DOHH2 (cell line): ENCODE data around the gene SYNGR1.

Experiments used
- H3F3A ChIP-seq: fragments of 200-600 bp; sonication (generic), shearing (Covaris generic); 2 replicates; pipeline ENCODE4 v1.6.0; 2016; ENCODE audit warnings: antibody characterized with exemption, mild to moderate bottlenecking; ENCODE audit not compliant: control insufficient read depth, insufficient read depth
- H3K27ac ChIP-seq: fragments of 200-600 bp; sonication (generic); 2 replicates; pipeline ENCODE4 v1.5.1; 2014; ENCODE audit warnings: low read depth, mild to moderate bottlenecking, low read length, moderate library complexity
- H3K27me3 ChIP-seq: fragments of 200-600 bp; sonication (generic); 2 replicates; pipeline ENCODE4 v1.6.1; 2014; ENCODE audit warnings: mild to moderate bottlenecking, low read length, mixed read lengths; ENCODE audit not compliant: control insufficient read depth
- H3K36me3 ChIP-seq: fragments of 200-600 bp; sonication (generic); 2 replicates; pipeline ENCODE4 v1.6.1; 2014; ENCODE audit warnings: mild to moderate bottlenecking, low read length, moderate library complexity, mixed read lengths; ENCODE audit not compliant: control insufficient read depth
- H3K4me1 ChIP-seq: fragments of 200-600 bp; sonication (generic); 2 replicates; pipeline ENCODE4 v1.6.1; 2014; ENCODE audit warnings: mild to moderate bottlenecking, low read length, mixed read lengths; ENCODE audit not compliant: control insufficient read depth
- H3K4me2 ChIP-seq: fragments of 200-600 bp; sonication (generic); 2 replicates; pipeline ENCODE4 v1.6.0; 2014; ENCODE audit warnings: mild to moderate bottlenecking, low read length, moderate library complexity
- H3K4me3 ChIP-seq: fragments of 200-600 bp; sonication (generic); 2 replicates; pipeline ENCODE4 v1.5.1; 2014; ENCODE audit warnings: mild to moderate bottlenecking, low read length, mixed read lengths
- H3K79me2 ChIP-seq: fragments of 200-600 bp; sonication (generic); 2 replicates; pipeline ENCODE4 v1.6.1; 2014; ENCODE audit warnings: mild to moderate bottlenecking, low read length, mixed read lengths; ENCODE audit not compliant: control insufficient read depth
- H3K9me2 ChIP-seq: fragments of 200-600 bp; sonication (generic); replicated peaks from 2 replicates; pipeline ENCODE4 v1.6.1; 2014; ENCODE audit warnings: mild to moderate bottlenecking, low read length, mixed read lengths; ENCODE audit not compliant: control insufficient read depth
- H3K9me3 ChIP-seq: fragments of 200-600 bp; sonication (generic); 2 replicates; pipeline ENCODE4 v1.6.1; 2014; ENCODE audit warnings: antibody characterized with exemption, low read length, mixed read lengths; ENCODE audit not compliant: control insufficient read depth, insufficient read depth
- H4K20me1 ChIP-seq: fragments of 200-600 bp; sonication (generic); 2 replicates; pipeline ENCODE4 v1.6.0; 2014; ENCODE audit warnings: low read depth, mild to moderate bottlenecking, antibody characterized with exemption, low read length, moderate library complexity; ENCODE audit not compliant: control insufficient read depth, insufficient read depth
- EZH2phosphoT487 ChIP-seq: fragments of 200-600 bp; sonication (generic); IDR thresholded peaks from 2 replicates; pipeline ENCODE4 v1.6.1; 2017; ENCODE audit warnings: borderline replicate concordance, mild to moderate bottlenecking, antibody characterized with exemption, low read length, moderate library complexity, mixed read lengths
- TF ChIP-seq, protein P1 (sequence below): fragments of 200-600 bp; sonication (generic); IDR thresholded peaks from one replicate; pipeline ENCODE4 v1.5.1; 2014; ENCODE audit warnings: antibody characterized with exemption, mild to moderate bottlenecking, low read depth, low read length; ENCODE audit not compliant: poor library complexity, severe bottlenecking

The SYNGR1 gene

DNA sequence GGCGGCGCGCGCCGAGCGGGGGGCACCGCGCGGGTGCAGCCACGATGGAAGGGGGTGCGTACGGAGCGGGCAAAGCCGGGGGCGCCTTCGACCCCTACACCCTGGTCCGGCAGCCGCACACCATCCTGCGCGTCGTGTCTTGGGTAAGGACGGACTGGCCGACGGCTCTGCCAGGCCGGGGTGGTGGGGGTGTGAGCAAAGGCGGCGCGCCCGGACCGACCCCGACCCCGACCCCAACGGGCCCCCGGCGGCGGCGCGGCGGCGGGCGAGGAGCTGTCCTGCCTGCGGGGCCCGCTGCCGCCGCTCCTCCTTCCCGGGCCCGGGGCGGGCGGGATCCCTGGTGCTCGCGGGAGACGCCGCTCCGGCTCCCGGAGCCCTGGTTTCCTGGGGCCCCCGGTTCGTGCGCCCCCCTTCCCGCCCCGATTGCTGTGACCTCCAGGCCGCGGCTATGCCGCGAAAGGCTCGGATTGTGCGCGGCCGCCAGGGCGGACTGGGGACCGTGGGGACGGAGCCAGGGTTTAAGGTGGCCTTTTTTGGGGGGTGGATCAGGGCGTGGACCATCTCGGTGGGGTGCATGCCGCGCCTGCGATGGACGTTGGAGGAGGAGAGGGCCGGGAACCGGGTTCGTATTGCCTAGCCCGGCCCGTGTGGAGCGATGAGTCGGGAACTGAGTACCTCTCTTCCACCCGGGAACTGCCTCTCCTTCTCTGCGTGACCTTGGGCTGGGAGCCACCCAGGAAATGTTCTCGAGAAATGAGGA is at the start of gene SYNGR1:
TSS of gene SYNGR1 (plus strand) at position 25 of the 760 bp plus-strand sequence. CDS start at position 45, 20 bp downstream.
- H3F3A ChIP-seq, result peaks cover 4% of the 10 kb centered on the region; the same call in 1 of the 2 replicates
- peaks cover 31% of the 10 kb centered on the region for H3K27me3 ChIP-seq
- H4K20me1 ChIP-seq, result no peaks in the 10 kb centered on the region
- no peaks in the 10 kb centered on the region for H3K79me2 ChIP-seq
- H3K27ac ChIP-seq, result no peak within 1 kb of the TSS
- no peaks in the 10 kb centered on the region for H3K36me3 ChIP-seq
- peak within 1 kb of the TSS; percentile 85 for H3K4me3 ChIP-seq
- H3K4me1 ChIP-seq, result peaks cover 27% of the 10 kb centered on the region
- H3K9me2 ChIP-seq, result no peaks in the 10 kb centered on the region
- peak within 1 kb of the TSS; percentile 99 for H3K4me2 ChIP-seq
- TF ChIP-seq, protein P1, sequence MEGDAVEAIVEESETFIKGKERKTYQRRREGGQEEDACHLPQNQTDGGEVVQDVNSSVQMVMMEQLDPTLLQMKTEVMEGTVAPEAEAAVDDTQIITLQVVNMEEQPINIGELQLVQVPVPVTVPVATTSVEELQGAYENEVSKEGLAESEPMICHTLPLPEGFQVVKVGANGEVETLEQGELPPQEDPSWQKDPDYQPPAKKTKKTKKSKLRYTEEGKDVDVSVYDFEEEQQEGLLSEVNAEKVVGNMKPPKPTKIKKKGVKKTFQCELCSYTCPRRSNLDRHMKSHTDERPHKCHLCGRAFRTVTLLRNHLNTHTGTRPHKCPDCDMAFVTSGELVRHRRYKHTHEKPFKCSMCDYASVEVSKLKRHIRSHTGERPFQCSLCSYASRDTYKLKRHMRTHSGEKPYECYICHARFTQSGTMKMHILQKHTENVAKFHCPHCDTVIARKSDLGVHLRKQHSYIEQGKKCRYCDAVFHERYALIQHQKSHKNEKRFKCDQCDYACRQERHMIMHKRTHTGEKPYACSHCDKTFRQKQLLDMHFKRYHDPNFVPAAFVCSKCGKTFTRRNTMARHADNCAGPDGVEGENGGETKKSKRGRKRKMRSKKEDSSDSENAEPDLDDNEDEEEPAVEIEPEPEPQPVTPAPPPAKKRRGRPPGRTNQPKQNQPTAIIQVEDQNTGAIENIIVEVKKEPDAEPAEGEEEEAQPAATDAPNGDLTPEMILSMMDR, result no peak
- TF ChIP-seq EZH2phosphoT487, result peak; percentile 86; the same call in 1 of the 2 replicates
- H3K9me3 ChIP-seq, result no peaks in the 10 kb centered on the region

GRCh38 chr22:39300186-39300830 is 49.5 kb upstream of the SYNGR1 start:
- Histone ChIP-seq H3K9me2 (no peaks in the 10 kb centered on the region), H3K4me3 (peak overlapping the region; percentile 62)
- TF ChIP-seq EZH2phosphoT487, result no peak
- TF ChIP-seq, protein P1, result no peak

DNA sequence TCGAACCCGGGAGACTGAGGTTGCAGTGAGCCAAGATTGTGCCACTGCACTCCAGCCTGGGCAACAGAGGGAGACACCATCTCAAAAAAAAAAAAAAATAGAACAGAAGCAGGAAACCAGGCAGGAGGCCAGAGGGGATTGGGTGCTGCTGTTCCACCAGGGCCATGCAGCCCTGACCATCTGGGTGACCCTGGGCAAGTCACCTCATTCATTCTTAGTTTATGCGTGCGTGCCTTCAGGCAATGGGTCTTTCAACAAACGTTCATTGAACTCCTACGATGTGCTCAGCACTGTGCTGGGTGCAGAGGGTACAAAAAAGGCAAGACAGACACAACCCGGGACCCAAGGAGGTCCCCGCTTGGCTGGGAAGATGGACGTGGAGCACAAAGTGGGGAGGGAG is 48.7 kb upstream of the SYNGR1 start:
- Histone ChIP-seq H3K27me3 (no peaks in the 10 kb centered on the region), H3K36me3 (no peaks in the 10 kb centered on the region), H3K9me3 (no peaks in the 10 kb centered on the region), H3F3A (peaks cover 14% of the 10 kb centered on the region), H3K79me2 (no peaks in the 10 kb centered on the region), H3K27ac (no peak overlapping the region), H3K4me3 (no peak overlapping the region), H4K20me1 (no peaks in the 10 kb centered on the region; the same call in 1 of the 2 replicates), H3K4me1 (peaks cover 66% of the 10 kb centered on the region), H3K4me2 (no peak overlapping the region), H3K9me2 (no peaks in the 10 kb centered on the region)
- no peak for TF ChIP-seq EZH2phosphoT487
- TF ChIP-seq, protein P1, result no peak

More at GRCh38 chr22:39300186-39300830, 49.5 kb upstream of the SYNGR1 start:
- Histone ChIP-seq H3K4me2 (peak overlapping the region; percentile 82), H3F3A (peaks cover 14% of the 10 kb centered on the region), H4K20me1 (no peaks in the 10 kb centered on the region; the same call in 1 of the 2 replicates), H3K27ac (peak overlapping the region; percentile 59), H3K27me3 (no peaks in the 10 kb centered on the region), H3K9me3 (no peaks in the 10 kb centered on the region), H3K4me1 (peaks cover 64% of the 10 kb centered on the region), H3K79me2 (no peaks in the 10 kb centered on the region), H3K36me3 (no peaks in the 10 kb centered on the region)
